Gastrocnemius medialis (tissue), 4 donors: ENCODE data around the gene TINCR.

Experiments used
- CTCF ChIP-seq, 5 experiments: fragments of 450-650 bp in 3 of 5; fragments of 200-600 bp in 2 of 5; sonication (generic) in 2 of 5; IDR thresholded peaks in 4 of 5; conservative IDR thresholded peaks in 1 of 5; 1 replicate in 4 of 5; 2 replicates in 1 of 5; pipeline ENCODE4 v1.5.1; 2016 to 2019; ENCODE audit warnings: antibody characterized with exemption in 5 of 5, mild to moderate bottlenecking in 3 of 5, moderate library complexity in 3 of 5
- POLR2A ChIP-seq, 2 donors: fragments of 450-650 bp; IDR thresholded peaks; one replicate each; pipeline ENCODE4 v1.6.1; 2017; ENCODE audit warnings: antibody characterized with exemption in 2 of 2, mild to moderate bottlenecking in 2 of 2, moderate library complexity in 2 of 2

GRCh38 chr19:5579697-5580096 is 11.9 kb upstream of the TINCR start:
- TF ChIP-seq CTCF (IDR thresholded peaks at IDR 0.05 in 4 of 5, conservative IDR thresholded peaks at IDR 0.05 in 1 of 5) (no peak), POLR2A (IDR thresholded peaks at IDR 0.05) (no peak)
